ENCODE data around the gene GRSF1. TPM values are rescaled to one million over a fixed set of nuclear protein-coding genes. Genes with fewer than 3 reads are reported as not detected.

Gene GRSF1
- total RNA-seq, 1 experiment from 2014 or later: 108 TPM

- no peaks in the 10 kb centered on the region for H3K9me3 Mint-ChIP-seq
- H3K79me1 ChIP-seq (ENCODE audit: insufficient read depth, low read depth, low read length, poor library complexity, severe bottlenecking): no peaks in the 10 kb centered on the region
- H3K4me1 Mint-ChIP-seq: peaks cover 16 to 18% of the 10 kb centered on the region in 2 experiments
- no peak overlapping the region for H4K5ac ChIP-seq (ENCODE audit: insufficient read length, low read depth, low read length)
- H3K23me2 ChIP-seq (ENCODE audit: insufficient read length, low read depth, low read length, poor library complexity, severe bottlenecking): no peaks in the 10 kb centered on the region
- no peak overlapping the region for H2AFZ ChIP-seq (ENCODE audit: low read length)
- TF ChIP-seq CTCF (conservative IDR thresholded peaks at IDR 0.05): no peak
- no peaks in the 10 kb centered on the region for H3K9me3 ChIP-seq (ENCODE audit: control insufficient read depth, low read depth, low read length)
- H2AK5ac ChIP-seq (ENCODE audit: insufficient read length, low read length): no peak overlapping the region
- no peak overlapping the region for H3K23ac ChIP-seq (ENCODE audit: insufficient read length, low read depth, low read length)
- H2BK12ac ChIP-seq (ENCODE audit: insufficient read length, low read depth, low read length): no peak overlapping the region
- H2BK20ac ChIP-seq (ENCODE audit: low read depth, low read length, poor library complexity, severe bottlenecking): no peak overlapping the region
- no peak overlapping the region for H3K56ac ChIP-seq (ENCODE audit: insufficient read length, low read depth, low read length)
- no CpG with 5 or more reads among the region's 4 CpGs for WGBS (ENCODE audit: extremely low coverage, insufficient read length, low lambda C conversion rate)
- no peak overlapping the region for H3K27ac ChIP-seq (ENCODE audit: insufficient read length, low read depth, low read length)
- no peaks in the 10 kb centered on the region; a peak in 1 of 7 replicates for H3K36me3 Mint-ChIP-seq (ENCODE audit: insufficient read depth in 1 of 3, low read depth in 3 of 3)
- no peak overlapping the region for H4K8ac ChIP-seq (replicated peaks; ENCODE audit: insufficient read length, low read depth, low read length)
- no peak overlapping the region for H2BK5ac ChIP-seq (ENCODE audit: insufficient read length, low read length)
- H3K27ac Mint-ChIP-seq: no peak overlapping the region
- H3K4me2 ChIP-seq (ENCODE audit: insufficient read depth, insufficient read length, low read length): no peak overlapping the region
- no peak overlapping the region for H4K91ac ChIP-seq (ENCODE audit: insufficient read length, low read depth, low read length)
- no peak overlapping the region for H2BK15ac ChIP-seq (ENCODE audit: low read depth, low read length)
- H3K79me2 ChIP-seq (ENCODE audit: insufficient read depth, low read length): no peaks in the 10 kb centered on the region; the same call in 1 of the 2 replicates
- H3K14ac ChIP-seq (ENCODE audit: insufficient read depth, low read length): no peak overlapping the region
- H3K4me1 ChIP-seq (ENCODE audit: insufficient read depth, low read length): no peaks in the 10 kb centered on the region; the same call in 1 of the 2 replicates
- no peaks in the 10 kb centered on the region for H3K27me3 Mint-ChIP-seq (ENCODE audit: low read depth)
- H2BK120ac ChIP-seq (ENCODE audit: low read depth, low read length, poor library complexity, severe bottlenecking): no peak overlapping the region
- H3K4me3 Mint-ChIP-seq: no peak overlapping the region
- no peaks in the 10 kb centered on the region for H4K20me1 ChIP-seq (ENCODE audit: control insufficient read depth, insufficient read depth, insufficient read length)
- H3K18ac ChIP-seq (ENCODE audit: insufficient read length, low read depth, low read length): no peak overlapping the region
- no peak overlapping the region for H3K4ac ChIP-seq (ENCODE audit: low read depth, low read length)
- DNase-seq: no peak
- H3T11ph ChIP-seq (ENCODE audit: low read length): no peak overlapping the region
- H3K27me3 ChIP-seq (ENCODE audit: insufficient read depth, low read length): no peaks in the 10 kb centered on the region; the same call in 1 of the 2 replicates
- H3K9ac ChIP-seq (ENCODE audit: extremely low read depth, insufficient read length, low read length): no peak overlapping the region
These were observed 18.8 kb upstream of the GRSF1 start for GRCh38 chr4:70858454-70858853.
